WTC11 (cell line): ENCODE measurements around the gene CASR. TPM values are rescaled to one million over a fixed set of nuclear protein-coding genes. Genes with fewer than 3 reads are reported as not detected.

Source experiments
- ATAC-seq: fragments of 200-7000 bp; cut with Tn5 transposase; 2 replicates; pipeline ENCODE4 v1.10.0; 2021; ENCODE audit warnings: mild to moderate bottlenecking, moderate library complexity
- CTCF ChIA-PET: fragments of 300-600 bp; sonication (Branson Sonifier 250); formaldehyde crosslinking; loops from one replicate; lab custom pipeline; 2021; ENCODE audit warnings: antibody characterized with exemption; lab: Charles Lee
- POLR2A ChIA-PET: fragments of 350-600 bp; sonication (Branson Sonifier 250); formaldehyde crosslinking; loops from one replicate; lab custom pipeline; 2021; ENCODE audit warnings: antibody characterized with exemption; lab: Charles Lee
- DNase-seq: peaks from one replicate; pipeline ENCODE4 v3.0.0; 2021; ENCODE audit warnings: low spot score
- H3K27ac Mint-ChIP-seq: 2 replicates; pipeline ENCODE4 v1.8.0; 2021; ENCODE audit warnings: mixed read lengths
- H3K27me3 Mint-ChIP-seq: 2 replicates; pipeline ENCODE4 v1.8.0; 2021; ENCODE audit warnings: low read depth, mild to moderate bottlenecking, moderate library complexity, mixed read lengths
- H3K36me3 Mint-ChIP-seq: 2 replicates; pipeline ENCODE4 v1.8.0; 2021; ENCODE audit warnings: mixed read lengths
- H3K4me1 Mint-ChIP-seq: 2 replicates; pipeline ENCODE4 v1.8.0; 2022; ENCODE audit warnings: mixed read lengths
- H3K4me3 Mint-ChIP-seq: 2 replicates; pipeline ENCODE4 v1.8.0; 2021; ENCODE audit warnings: mild to moderate bottlenecking, moderate library complexity, mixed read lengths
- H3K9me3 Mint-ChIP-seq: 2 replicates; pipeline ENCODE4 v1.8.0; 2021; ENCODE audit warnings: mixed read lengths
- AR ChIP-seq: fragments of 250-450 bp; sonication (Bioruptor Pico); IDR thresholded peaks from 2 replicates; pipeline ENCODE4 v1.9.0; 2021; ENCODE audit warnings: mild to moderate bottlenecking
- ATF3 ChIP-seq: sonication (generic); formaldehyde crosslinking; conservative IDR thresholded peaks from 2 replicates; pipeline ENCODE4 v1.8.1; 2022; ENCODE audit warnings: mild to moderate bottlenecking, missing genetic modification reagents
- CREB1 ChIP-seq: sonication (generic); formaldehyde crosslinking; IDR thresholded peaks from 2 replicates; pipeline ENCODE4 v1.8.0; 2023; ENCODE audit warnings: mild to moderate bottlenecking, missing genetic modification reagents
- CREM ChIP-seq: sonication (generic); formaldehyde crosslinking; IDR thresholded peaks from 2 replicates; pipeline ENCODE4 v1.8.1; 2022; ENCODE audit warnings: mild to moderate bottlenecking, missing genetic modification reagents, moderate library complexity
- FOXK1 ChIP-seq: sonication (generic); formaldehyde crosslinking; IDR thresholded peaks from 2 replicates; pipeline ENCODE4 v1.8.0; 2022; ENCODE audit warnings: mild to moderate bottlenecking, moderate library complexity, missing genetic modification reagents
- GRHL2 ChIP-seq: fragments of 250-450 bp; sonication (Bioruptor Pico); IDR thresholded peaks from 2 replicates; pipeline ENCODE4 v1.8.0; 2022; ENCODE audit warnings: mild to moderate bottlenecking, moderate library complexity; ENCODE audit not compliant: insufficient replicate concordance, severe bottlenecking
- JUN ChIP-seq: sonication (generic); formaldehyde crosslinking; IDR thresholded peaks from 2 replicates; pipeline ENCODE4 v1.8.0; 2023; ENCODE audit warnings: mild to moderate bottlenecking, missing genetic modification reagents
- MAX ChIP-seq: sonication (generic); formaldehyde crosslinking; IDR thresholded peaks from 2 replicates; pipeline ENCODE4 v1.8.0; 2022; ENCODE audit warnings: mild to moderate bottlenecking, missing genetic modification reagents
- MXD4 ChIP-seq: fragments of 250-450 bp; sonication (Bioruptor Pico); IDR thresholded peaks from 2 replicates; pipeline ENCODE4 v1.8.0; 2021; ENCODE audit warnings: mild to moderate bottlenecking, moderate library complexity, borderline replicate concordance
- NFYB ChIP-seq: sonication (generic); formaldehyde crosslinking; conservative IDR thresholded peaks from 2 replicates; pipeline ENCODE4 v1.8.0; 2022; ENCODE audit warnings: low read depth, missing genetic modification reagents
- PRRX2 ChIP-seq: fragments of 250-450 bp; sonication (Bioruptor Pico); IDR thresholded peaks from 2 replicates; pipeline ENCODE4 v1.8.0; 2021; ENCODE audit warnings: mild to moderate bottlenecking
- RORB ChIP-seq: fragments of 250-450 bp; sonication (Bioruptor Pico); IDR thresholded peaks from 2 replicates; pipeline ENCODE4 v1.9.0; 2021; ENCODE audit warnings: mild to moderate bottlenecking
- SP1 ChIP-seq: sonication (generic); formaldehyde crosslinking; conservative IDR thresholded peaks from 2 replicates; pipeline ENCODE4 v1.8.1; 2022; ENCODE audit warnings: missing genetic modification reagents
- TEAD4 ChIP-seq: sonication (generic); formaldehyde crosslinking; IDR thresholded peaks from 2 replicates; pipeline ENCODE4 v1.8.0; 2022; ENCODE audit warnings: mild to moderate bottlenecking, missing genetic modification reagents
- USF1 ChIP-seq: sonication (generic); formaldehyde crosslinking; IDR thresholded peaks from 2 replicates; pipeline ENCODE4 v1.8.0; 2022; ENCODE audit warnings: mild to moderate bottlenecking, missing genetic modification reagents
- ZBTB21 ChIP-seq: sonication (generic); formaldehyde crosslinking; IDR thresholded peaks from 2 replicates; pipeline ENCODE4 v1.8.1; 2023; ENCODE audit warnings: mild to moderate bottlenecking, missing genetic modification reagents, borderline replicate concordance
- ZMAT4 ChIP-seq: fragments of 250-450 bp; sonication (Bioruptor Pico); IDR thresholded peaks from 2 replicates; pipeline ENCODE4 v1.9.0; 2021; ENCODE audit warnings: mild to moderate bottlenecking
- ZNF121 ChIP-seq: sonication (generic); formaldehyde crosslinking; IDR thresholded peaks from 2 replicates; pipeline ENCODE4 v1.8.0; 2023; ENCODE audit warnings: missing genetic modification reagents
- ZNF219 ChIP-seq: sonication (generic); formaldehyde crosslinking; IDR thresholded peaks from 2 replicates; pipeline ENCODE4 v1.8.0; 2023; ENCODE audit warnings: missing genetic modification reagents, mild to moderate bottlenecking, borderline replicate concordance
- ZNF232 ChIP-seq: sonication (generic); formaldehyde crosslinking; IDR thresholded peaks from 2 replicates; pipeline ENCODE4 v1.8.0; 2022; ENCODE audit warnings: mild to moderate bottlenecking, missing genetic modification reagents
- ZNF281 ChIP-seq: sonication (generic); formaldehyde crosslinking; IDR thresholded peaks from 2 replicates; pipeline ENCODE4 v1.8.0; 2023; ENCODE audit warnings: mild to moderate bottlenecking, missing genetic modification reagents
- ZNF512 ChIP-seq: sonication (generic); formaldehyde crosslinking; IDR thresholded peaks from 2 replicates; pipeline ENCODE4 v1.8.1; 2022; ENCODE audit warnings: missing genetic modification reagents, borderline replicate concordance
- ZSCAN18 ChIP-seq: fragments of 250-450 bp; sonication (Bioruptor Pico); IDR thresholded peaks from 2 replicates; pipeline ENCODE4 v2.1.2; 2022; ENCODE audit warnings: mild to moderate bottlenecking, moderate library complexity
- total RNA-seq: library from RNA; stranded (reverse); gene quantifications from 3 replicates; pipeline ENCODE4 v1.2.3, GENCODE V29; 2021

CASR gene
- total RNA-seq, 1 experiment from 2014 or later = 0.24 TPM

GRCh38 chr3:122283796-122284445 lies 100.5 kb downstream of the CASR start:
- Mint-ChIP-seq H3K27me3 (no peaks in the 10 kb centered on the region; the same call in 1 of the 2 replicates), H3K27ac (no peak overlapping the region), H3K4me3 (no peak overlapping the region), H3K4me1 (no peaks in the 10 kb centered on the region), H3K9me3 (no peaks in the 10 kb centered on the region), H3K36me3 (no peaks in the 10 kb centered on the region)
- ChIA-PET CTCF (interaction anchor here (1.3 kb wide), 1 partner anchor 22 kb away, joined by 3 read pairs; no protein-coding TSS in a partner anchor), POLR2A (interaction anchor here (0.5 kb wide), 1 partner anchor 21 kb away, joined by 13 read pairs; no protein-coding TSS in a partner anchor)
- ATAC-seq (no peak), DNase-seq (no peak)
- TF ChIP-seq ZNF512 (CRISPR knock-in tag) (no peak), ZMAT4 (no peak), USF1 (no peak), ZBTB21 (CRISPR knock-in tag) (no peak), MXD4 (CRISPR knock-in tag) (no peak), SP1 (CRISPR knock-in tag) (no peak), TEAD4 (CRISPR knock-in tag) (no peak), ATF3 (CRISPR knock-in tag) (no peak), FOXK1 (no peak), ZNF281 (no peak), ZNF232 (CRISPR knock-in tag) (no peak), JUN (no peak), MAX (CRISPR knock-in tag) (no peak), RORB (CRISPR knock-in tag) (no peak), ZSCAN18 (CRISPR knock-in tag) (no peak)

- no peaks in the 10 kb centered on the region for H3K9me3 Mint-ChIP-seq
- ATAC-seq = no peak
- no peak overlapping the region for H3K27ac Mint-ChIP-seq
- TF ChIP-seq AR (no peak), CREB1 (CRISPR knock-in tag) (no peak), MAX (CRISPR knock-in tag) (no peak), JUN (no peak), ZNF219 (CRISPR knock-in tag) (no peak), CREM (CRISPR knock-in tag) (no peak), SP1 (CRISPR knock-in tag) (no peak), TEAD4 (CRISPR knock-in tag) (no peak), PRRX2 (CRISPR knock-in tag) (no peak), RORB (CRISPR knock-in tag) (no peak), NFYB (CRISPR knock-in tag) (no peak), ZNF121 (no peak), GRHL2 (no peak), USF1 (no peak), ZNF232 (CRISPR knock-in tag) (no peak), FOXK1 (no peak)
- no peaks in the 10 kb centered on the region for H3K4me1 Mint-ChIP-seq
- no peak overlapping the region for H3K4me3 Mint-ChIP-seq
- DNase-seq = no peak
- H3K27me3 Mint-ChIP-seq = no peaks in the 10 kb centered on the region; the same call in 1 of the 2 replicates
- CTCF ChIA-PET = interaction anchor here (1.3 kb wide), 1 partner anchor 22 kb away, joined by 3 read pairs; no protein-coding TSS in a partner anchor
- no peaks in the 10 kb centered on the region for H3K36me3 Mint-ChIP-seq
- POLR2A ChIA-PET = no interaction called here
Observed at GRCh38 chr3:122284486-122284885, 101.0 kb downstream of the CASR start.
